Measurements from ENCODE around the gene IDI1.

The IDI1 gene

DNA sequence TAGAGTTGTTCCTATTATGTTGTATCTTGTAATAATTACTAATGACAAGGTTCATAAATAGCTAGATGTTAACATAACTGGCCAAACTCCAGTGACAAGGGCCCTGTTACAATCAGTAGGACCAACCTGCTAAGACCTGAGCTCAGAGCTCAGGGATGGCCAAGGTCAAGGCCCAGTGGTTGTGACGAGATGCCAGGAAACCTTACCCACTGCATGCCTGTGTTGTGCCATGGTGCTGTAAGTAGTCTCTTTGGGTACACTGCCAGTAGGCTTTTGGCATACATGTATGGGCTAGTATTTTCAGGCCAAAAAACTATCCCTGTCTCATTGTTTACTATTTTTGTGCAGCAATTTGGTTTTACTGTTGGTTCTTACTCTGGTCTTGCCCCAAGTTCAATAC is 15.3 kb downstream of the IDI1 start:
- H2AFZ ChIP-seq (ENCODE audit: low read length), result no peak overlapping the region
- H3K79me2 ChIP-seq (ENCODE audit: low read length), result no peaks in the 10 kb centered on the region
- H3K9me3 ChIP-seq (replicated peaks; ENCODE audit: insufficient read depth, low read length), result no peaks in the 10 kb centered on the region
- H3K4me2 ChIP-seq (ENCODE audit: low read depth, low read length), result no peak overlapping the region
- H4K20me1 ChIP-seq (ENCODE audit: insufficient read depth, low read length), result no peaks in the 10 kb centered on the region
- no peaks in the 10 kb centered on the region for H3K4me1 ChIP-seq (ENCODE audit: low read length)
- H3K9ac ChIP-seq (ENCODE audit: low read length), result no peak overlapping the region
- no peaks in the 10 kb centered on the region for H3K36me3 ChIP-seq (replicated peaks; ENCODE audit: insufficient read depth, low read length)
- no peak for TF ChIP-seq EZH2phosphoT487 (IDR thresholded peaks at IDR 0.05; ENCODE audit: low read length)
- DNase-seq, result no peak
- H3K27me3 ChIP-seq (replicated peaks; ENCODE audit: insufficient read depth, low read length), result no peaks in the 10 kb centered on the region
- H3K4me3 ChIP-seq (ENCODE audit: low read length), result no peak overlapping the region
- no peak overlapping the region for H3K27ac ChIP-seq (ENCODE audit: low read length)
- no peaks in the 10 kb centered on the region for H3K9me2 ChIP-seq (replicated peaks; ENCODE audit: insufficient read depth, low read length)
- H3F3A ChIP-seq (ENCODE audit: insufficient read depth, low read length), result 0 out of 2 replicates have a peak, but pooled peaks cover 5% of the 10 kb centered on the region

DNA sequence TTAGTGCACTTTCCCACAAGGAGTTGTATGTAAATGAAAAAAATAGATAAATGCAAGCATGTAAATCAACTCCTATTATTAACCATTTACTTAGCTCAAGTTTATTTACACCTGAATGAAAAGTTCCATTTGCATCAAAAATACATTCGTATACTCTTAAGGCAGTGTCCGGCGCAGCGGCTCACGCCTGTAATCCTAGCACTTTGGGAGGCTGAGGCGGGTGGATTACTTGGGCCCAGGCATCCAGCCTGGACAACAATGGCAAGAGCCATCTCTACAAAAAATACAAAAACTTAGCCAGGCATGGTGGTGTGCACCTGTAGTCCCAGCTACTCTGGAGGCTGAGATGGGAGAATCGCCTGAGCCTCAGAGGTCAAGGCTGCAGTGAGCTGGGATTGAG is 19.1 kb downstream of the IDI1 start:
- Histone ChIP-seq H3K27ac (ENCODE audit: low read length) (no peak overlapping the region), H3F3A (ENCODE audit: insufficient read depth, low read length) (no peaks in the 10 kb centered on the region), H3K4me3 (ENCODE audit: low read length) (no peak overlapping the region), H3K9me2 (replicated peaks; ENCODE audit: insufficient read depth, low read length) (no peaks in the 10 kb centered on the region), H3K36me3 (replicated peaks; ENCODE audit: insufficient read depth, low read length) (no peaks in the 10 kb centered on the region), H3K4me2 (ENCODE audit: low read depth, low read length) (no peak overlapping the region), H3K4me1 (ENCODE audit: low read length) (no peaks in the 10 kb centered on the region), H2AFZ (ENCODE audit: low read length) (no peak overlapping the region), H3K9me3 (replicated peaks; ENCODE audit: insufficient read depth, low read length) (no peaks in the 10 kb centered on the region), H3K79me2 (ENCODE audit: low read length) (no peaks in the 10 kb centered on the region), H3K27me3 (replicated peaks; ENCODE audit: insufficient read depth, low read length) (no peaks in the 10 kb centered on the region), H4K20me1 (ENCODE audit: insufficient read depth, low read length) (no peaks in the 10 kb centered on the region), H3K9ac (ENCODE audit: low read length) (no peak overlapping the region)
- no peak for DNase-seq
- TF ChIP-seq EZH2phosphoT487 (IDR thresholded peaks at IDR 0.05; ENCODE audit: low read length), result no peak
- TF ChIP-seq, protein P1, sequence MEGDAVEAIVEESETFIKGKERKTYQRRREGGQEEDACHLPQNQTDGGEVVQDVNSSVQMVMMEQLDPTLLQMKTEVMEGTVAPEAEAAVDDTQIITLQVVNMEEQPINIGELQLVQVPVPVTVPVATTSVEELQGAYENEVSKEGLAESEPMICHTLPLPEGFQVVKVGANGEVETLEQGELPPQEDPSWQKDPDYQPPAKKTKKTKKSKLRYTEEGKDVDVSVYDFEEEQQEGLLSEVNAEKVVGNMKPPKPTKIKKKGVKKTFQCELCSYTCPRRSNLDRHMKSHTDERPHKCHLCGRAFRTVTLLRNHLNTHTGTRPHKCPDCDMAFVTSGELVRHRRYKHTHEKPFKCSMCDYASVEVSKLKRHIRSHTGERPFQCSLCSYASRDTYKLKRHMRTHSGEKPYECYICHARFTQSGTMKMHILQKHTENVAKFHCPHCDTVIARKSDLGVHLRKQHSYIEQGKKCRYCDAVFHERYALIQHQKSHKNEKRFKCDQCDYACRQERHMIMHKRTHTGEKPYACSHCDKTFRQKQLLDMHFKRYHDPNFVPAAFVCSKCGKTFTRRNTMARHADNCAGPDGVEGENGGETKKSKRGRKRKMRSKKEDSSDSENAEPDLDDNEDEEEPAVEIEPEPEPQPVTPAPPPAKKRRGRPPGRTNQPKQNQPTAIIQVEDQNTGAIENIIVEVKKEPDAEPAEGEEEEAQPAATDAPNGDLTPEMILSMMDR (IDR thresholded peaks at IDR 0.05; ENCODE audit: low read length), result no peak

DNA sequence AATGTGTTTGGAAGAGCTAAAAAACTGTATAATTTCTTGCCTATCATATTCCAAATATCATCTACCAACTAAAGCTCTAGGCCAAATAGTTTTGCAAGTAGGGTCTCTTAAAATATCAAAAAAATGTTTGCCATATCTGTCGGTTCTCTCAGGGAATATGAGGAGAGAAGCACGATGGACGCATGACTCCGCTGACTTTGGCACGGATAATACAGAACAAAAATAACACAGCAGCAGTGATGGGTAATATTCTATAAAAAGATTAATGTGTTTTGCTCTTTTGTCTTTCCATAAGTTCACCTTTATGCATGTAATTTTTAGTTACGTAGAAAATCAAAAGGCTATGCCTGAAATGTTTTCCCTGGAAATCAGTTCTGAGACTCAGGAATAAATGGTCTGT is 22.3 kb downstream of the IDI1 start:
- no peak overlapping the region for H3K4me2 ChIP-seq (ENCODE audit: low read depth, low read length)
- H3K27ac ChIP-seq (ENCODE audit: low read length), result no peak overlapping the region
- H3K9ac ChIP-seq (ENCODE audit: low read length), result no peak overlapping the region
- H3K27me3 ChIP-seq (replicated peaks; ENCODE audit: insufficient read depth, low read length), result no peaks in the 10 kb centered on the region
- H3K9me3 ChIP-seq (replicated peaks; ENCODE audit: insufficient read depth, low read length), result no peaks in the 10 kb centered on the region
- no peak overlapping the region for H3K4me3 ChIP-seq (ENCODE audit: low read length)
- H2AFZ ChIP-seq (ENCODE audit: low read length), result no peak overlapping the region
- H3F3A ChIP-seq (ENCODE audit: insufficient read depth, low read length), result no peaks in the 10 kb centered on the region
- no peaks in the 10 kb centered on the region for H3K9me2 ChIP-seq (replicated peaks; ENCODE audit: insufficient read depth, low read length)
- H3K36me3 ChIP-seq (replicated peaks; ENCODE audit: insufficient read depth, low read length), result no peaks in the 10 kb centered on the region
- no peaks in the 10 kb centered on the region for H3K79me2 ChIP-seq (ENCODE audit: low read length)
- no peak for DNase-seq
- TF ChIP-seq EZH2 (optimal IDR thresholded peaks at IDR 0.05; ENCODE audit: low read depth, low read length), result no peak
- TF ChIP-seq, protein P1 (IDR thresholded peaks at IDR 0.05; ENCODE audit: low read length), result no peak
- no peak for TF ChIP-seq EZH2phosphoT487 (IDR thresholded peaks at IDR 0.05; ENCODE audit: low read length)
- H3K4me1 ChIP-seq (ENCODE audit: low read length), result no peaks in the 10 kb centered on the region
- H4K20me1 ChIP-seq (ENCODE audit: insufficient read depth, low read length), result no peaks in the 10 kb centered on the region

DNA sequence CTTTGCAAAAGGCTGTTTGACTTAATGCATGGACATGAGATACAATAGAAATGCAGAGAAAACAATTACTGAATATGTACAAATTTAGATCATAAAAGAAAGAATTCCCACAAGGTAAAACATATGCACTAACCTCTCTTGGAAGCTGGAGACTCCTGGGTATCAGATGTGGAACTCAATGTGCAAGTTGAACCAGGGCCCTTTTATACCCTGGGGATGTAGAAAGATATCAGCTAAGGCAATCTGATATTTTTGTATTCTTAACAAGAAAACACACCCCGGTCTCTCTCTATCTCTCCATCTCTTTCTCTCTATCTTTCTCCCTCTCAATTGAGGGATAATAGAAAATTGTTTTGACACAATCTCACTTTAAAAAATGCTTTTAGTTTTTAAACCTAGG is 23.2 kb downstream of the IDI1 start, which contains the start of gene IDI2:
Gene IDI2 (minus strand): TSS at position 177 of the 400 bp plus-strand sequence. CDS start 1,136 bp downstream, outside the sequence.
- no peak within 1 kb of the TSS for H2AFZ ChIP-seq (ENCODE audit: low read length)
- no peak within 1 kb of the TSS for H3K9ac ChIP-seq (ENCODE audit: low read length)
- H3K9me2 ChIP-seq (replicated peaks; ENCODE audit: insufficient read depth, low read length), result no peaks in the 10 kb centered on the region
- H3K4me2 ChIP-seq (ENCODE audit: low read depth, low read length), result no peak within 1 kb of the TSS
- H4K20me1 ChIP-seq (ENCODE audit: insufficient read depth, low read length), result no peaks in the 10 kb centered on the region
- no peaks in the 10 kb centered on the region for H3K27me3 ChIP-seq (replicated peaks; ENCODE audit: insufficient read depth, low read length)
- no peak for DNase-seq
- no peaks in the 10 kb centered on the region for H3K36me3 ChIP-seq (replicated peaks; ENCODE audit: insufficient read depth, low read length)
- no peak within 1 kb of the TSS for H3K27ac ChIP-seq (ENCODE audit: low read length)
- no peaks in the 10 kb centered on the region for H3K9me3 ChIP-seq (replicated peaks; ENCODE audit: insufficient read depth, low read length)
- H3F3A ChIP-seq (ENCODE audit: insufficient read depth, low read length), result no peaks in the 10 kb centered on the region
- no peaks in the 10 kb centered on the region for H3K4me1 ChIP-seq (ENCODE audit: low read length)
- TF ChIP-seq EZH2 (optimal IDR thresholded peaks at IDR 0.05; ENCODE audit: low read depth, low read length) (no peak), EZH2phosphoT487 (IDR thresholded peaks at IDR 0.05; ENCODE audit: low read length) (no peak)
- TF ChIP-seq, protein P1 (IDR thresholded peaks at IDR 0.05; ENCODE audit: low read length), result no peak
- no peak within 1 kb of the TSS for H3K4me3 ChIP-seq (ENCODE audit: low read length)
- no peaks in the 10 kb centered on the region for H3K79me2 ChIP-seq (ENCODE audit: low read length)

Data from MM.1S (cell line).